ENCODE data around the gene ASRGL1.

The ASRGL1 gene

DNA sequence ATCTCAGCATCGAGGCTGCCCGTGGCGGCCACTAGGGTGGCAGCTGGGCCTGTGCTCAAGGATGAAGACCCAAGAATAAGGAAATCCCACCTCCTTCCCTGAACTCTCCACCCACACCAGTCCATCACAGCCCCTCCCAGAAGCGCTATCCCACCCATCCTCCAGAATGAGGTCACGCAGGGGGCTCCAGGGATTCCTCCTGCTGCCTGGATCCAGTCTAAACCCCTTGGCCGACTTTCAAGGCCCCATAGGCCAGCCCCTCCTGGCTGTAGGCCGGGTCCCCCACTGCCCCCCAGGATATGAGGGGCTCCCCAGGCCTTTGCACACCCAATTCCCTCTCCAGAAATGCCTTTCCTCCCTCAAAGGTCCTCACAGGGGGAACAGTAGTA lies 62.6 kb downstream of the ASRGL1 start:
- TF ChIP-seq CTCF (IDR thresholded peaks at IDR 0.05; ENCODE audit: insufficient read depth, low read length, poor library complexity, severe bottlenecking), result no peak
- Histone ChIP-seq H3K4me3 (replicated peaks; ENCODE audit: low read depth, low read length) (no peak overlapping the region), H3K36me3 (ENCODE audit: control insufficient read depth, insufficient read depth, low read length) (no peaks in the 10 kb centered on the region), H3K27me3 (replicated peaks; ENCODE audit: control insufficient read depth, insufficient read depth, low read length) (no peaks in the 10 kb centered on the region; the same call in 1 of the 2 replicates)
- DNase-seq (ENCODE audit: extremely low read depth, insufficient read length), result no peak

DNA sequence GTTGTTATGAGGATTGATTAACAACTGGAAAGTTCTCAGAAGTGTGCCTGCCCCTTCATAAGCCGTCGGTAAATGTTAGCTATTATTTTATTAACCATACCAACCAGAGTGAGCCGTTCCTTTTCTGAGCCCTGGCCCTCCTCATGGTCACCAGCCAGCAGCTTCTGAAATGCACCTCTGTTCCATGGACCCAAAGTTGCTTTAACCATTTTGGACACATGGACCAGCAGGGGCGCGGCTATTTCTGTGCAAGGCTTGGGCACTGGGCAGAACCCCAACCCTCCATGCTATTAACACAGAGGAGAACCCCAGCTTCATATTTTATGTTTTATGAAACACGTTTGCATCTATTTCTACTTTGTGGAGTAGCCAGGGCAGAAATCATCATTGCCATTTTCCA lies 63.0 kb downstream of the ASRGL1 start:
- H3K27me3 ChIP-seq (replicated peaks; ENCODE audit: control insufficient read depth, insufficient read depth, low read length), result no peaks in the 10 kb centered on the region; the same call in 1 of the 2 replicates
- no peak for DNase-seq (ENCODE audit: extremely low read depth, insufficient read length)
- TF ChIP-seq CTCF (IDR thresholded peaks at IDR 0.05; ENCODE audit: insufficient read depth, low read length, poor library complexity, severe bottlenecking), result no peak
- H3K36me3 ChIP-seq (ENCODE audit: control insufficient read depth, insufficient read depth, low read length), result no peaks in the 10 kb centered on the region
- H3K4me3 ChIP-seq (replicated peaks; ENCODE audit: low read depth, low read length), result no peak overlapping the region

DNA sequence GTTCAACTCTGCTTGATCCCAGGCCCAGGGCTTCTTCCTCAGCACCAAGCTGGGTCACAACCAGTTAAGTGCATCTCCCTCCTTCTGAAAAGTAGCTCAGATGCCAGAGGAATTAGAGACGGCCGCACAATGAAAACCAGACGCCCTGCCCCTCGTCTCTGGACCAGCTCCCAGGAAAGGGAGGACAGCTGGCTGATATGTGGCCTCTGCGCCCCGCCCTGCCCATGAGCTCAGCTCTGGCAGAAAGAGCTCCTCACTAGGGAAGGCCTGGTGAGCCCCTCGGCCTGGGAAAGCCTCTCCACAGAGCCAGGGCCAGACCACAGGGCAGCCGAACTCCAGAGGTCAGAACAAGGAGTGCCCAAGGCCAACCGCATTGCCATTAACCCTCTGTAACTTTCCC lies 63.5 kb downstream of the ASRGL1 start:
- TF ChIP-seq CTCF (IDR thresholded peaks at IDR 0.05; ENCODE audit: insufficient read depth, low read length, poor library complexity, severe bottlenecking), result no peak
- DNase-seq (ENCODE audit: extremely low read depth, insufficient read length), result no peak
- Histone ChIP-seq H3K36me3 (ENCODE audit: control insufficient read depth, insufficient read depth, low read length) (no peaks in the 10 kb centered on the region), H3K4me3 (replicated peaks; ENCODE audit: low read depth, low read length) (no peak overlapping the region), H3K27me3 (replicated peaks; ENCODE audit: control insufficient read depth, insufficient read depth, low read length) (no peaks in the 10 kb centered on the region; the same call in 1 of the 2 replicates)

DNA sequence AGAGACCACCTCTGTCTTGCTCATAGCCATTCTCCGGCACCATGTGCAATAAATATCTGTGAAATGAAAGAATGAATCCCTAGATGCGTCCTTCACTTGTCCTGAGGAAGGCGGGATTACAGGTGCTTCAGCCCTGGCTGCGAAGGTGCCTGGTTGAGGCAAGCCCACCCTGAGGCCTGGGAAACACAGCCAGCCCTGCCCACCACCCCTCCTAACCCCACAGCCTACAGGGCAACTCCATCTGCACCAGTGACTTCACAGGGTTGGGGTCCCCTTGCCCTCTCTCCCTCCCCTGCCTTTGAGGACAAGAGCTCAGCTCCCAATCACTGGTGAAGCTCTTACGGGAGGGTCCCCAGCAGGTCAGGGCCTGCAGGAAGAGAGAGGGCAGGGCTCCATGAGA lies 64.1 kb downstream of the ASRGL1 start:
- Histone ChIP-seq H3K36me3 (ENCODE audit: control insufficient read depth, insufficient read depth, low read length) (no peaks in the 10 kb centered on the region), H3K27me3 (replicated peaks; ENCODE audit: control insufficient read depth, insufficient read depth, low read length) (peaks cover 1% of the 10 kb centered on the region; the same call in 1 of the 2 replicates), H3K4me3 (replicated peaks; ENCODE audit: low read depth, low read length) (no peak overlapping the region)
- no peak for DNase-seq (ENCODE audit: extremely low read depth, insufficient read length)
- TF ChIP-seq CTCF (IDR thresholded peaks at IDR 0.05; ENCODE audit: insufficient read depth, low read length, poor library complexity, severe bottlenecking), result no peak

DNA sequence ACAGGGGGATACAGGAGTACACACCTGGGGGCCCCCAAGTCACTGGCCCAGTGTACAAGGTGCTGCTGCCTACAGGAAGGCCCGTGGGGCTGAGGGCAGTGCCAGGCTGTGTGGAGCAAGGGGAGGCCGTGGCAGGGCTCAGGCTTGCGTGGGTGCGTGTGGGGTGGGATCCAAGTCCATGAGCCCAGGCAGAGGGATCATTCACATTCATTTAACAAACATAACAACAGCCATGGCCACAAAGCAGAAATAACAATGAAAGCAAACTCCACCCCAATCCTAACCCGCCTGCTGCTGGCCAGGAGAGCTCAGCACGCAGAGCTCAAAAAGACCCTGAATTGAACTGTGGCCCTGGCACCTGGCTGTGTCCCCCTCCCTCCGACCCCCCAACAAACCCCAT lies 64.6 kb downstream of the ASRGL1 start:
- no peak for DNase-seq (ENCODE audit: extremely low read depth, insufficient read length)
- Histone ChIP-seq H3K36me3 (ENCODE audit: control insufficient read depth, insufficient read depth, low read length) (no peaks in the 10 kb centered on the region), H3K27me3 (replicated peaks; ENCODE audit: control insufficient read depth, insufficient read depth, low read length) (peaks cover 1% of the 10 kb centered on the region; the same call in 1 of the 2 replicates), H3K4me3 (replicated peaks; ENCODE audit: low read depth, low read length) (no peak overlapping the region)
- no peak for TF ChIP-seq CTCF (IDR thresholded peaks at IDR 0.05; ENCODE audit: insufficient read depth, low read length, poor library complexity, severe bottlenecking)
